ENCODE measurements around the gene L3MBTL4.

DNA sequence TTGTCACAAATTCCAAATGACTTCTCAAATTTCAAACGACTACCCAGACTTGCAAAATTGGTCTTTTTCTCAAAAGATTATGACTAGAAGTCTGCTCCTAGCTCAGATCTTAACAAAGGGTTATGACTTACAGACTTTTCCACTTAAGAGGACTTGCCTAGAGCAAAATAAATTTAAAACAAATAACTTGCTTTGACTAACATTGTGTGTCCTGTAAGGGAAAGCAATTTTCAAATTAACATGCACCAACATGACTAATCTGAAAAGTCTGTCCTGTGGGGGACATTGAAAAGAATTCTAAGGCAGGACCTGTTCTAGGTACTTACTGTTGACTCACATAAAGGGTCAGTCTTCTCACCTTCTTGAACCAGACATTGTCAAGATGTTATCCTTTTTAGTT is 465.9 kb downstream of the L3MBTL4 start:
- TF ChIP-seq, protein P1, sequence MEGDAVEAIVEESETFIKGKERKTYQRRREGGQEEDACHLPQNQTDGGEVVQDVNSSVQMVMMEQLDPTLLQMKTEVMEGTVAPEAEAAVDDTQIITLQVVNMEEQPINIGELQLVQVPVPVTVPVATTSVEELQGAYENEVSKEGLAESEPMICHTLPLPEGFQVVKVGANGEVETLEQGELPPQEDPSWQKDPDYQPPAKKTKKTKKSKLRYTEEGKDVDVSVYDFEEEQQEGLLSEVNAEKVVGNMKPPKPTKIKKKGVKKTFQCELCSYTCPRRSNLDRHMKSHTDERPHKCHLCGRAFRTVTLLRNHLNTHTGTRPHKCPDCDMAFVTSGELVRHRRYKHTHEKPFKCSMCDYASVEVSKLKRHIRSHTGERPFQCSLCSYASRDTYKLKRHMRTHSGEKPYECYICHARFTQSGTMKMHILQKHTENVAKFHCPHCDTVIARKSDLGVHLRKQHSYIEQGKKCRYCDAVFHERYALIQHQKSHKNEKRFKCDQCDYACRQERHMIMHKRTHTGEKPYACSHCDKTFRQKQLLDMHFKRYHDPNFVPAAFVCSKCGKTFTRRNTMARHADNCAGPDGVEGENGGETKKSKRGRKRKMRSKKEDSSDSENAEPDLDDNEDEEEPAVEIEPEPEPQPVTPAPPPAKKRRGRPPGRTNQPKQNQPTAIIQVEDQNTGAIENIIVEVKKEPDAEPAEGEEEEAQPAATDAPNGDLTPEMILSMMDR (IDR thresholded peaks at IDR 0.05), result no peak
- TF ChIP-seq POLR2A (IDR thresholded peaks at IDR 0.05), result no peak

All from body of pancreas (tissue), 4 donors.